Erythroblast (primary cell): ENCODE measurements around the gene LRRC4B.

Source experiments
- DNase-seq, 2 experiments: peaks; one replicate each; lab custom pipeline; 2025; lab: John Stamatoyannopoulos, UW
- GATA1 ChIP-seq: IDR thresholded peaks from 2 replicates; pipeline ENCODE4 v1.6.1; 2011; ENCODE audit warnings: low read depth, mild to moderate bottlenecking, control low read depth, low read length, moderate library complexity
- POLR2A ChIP-seq: IDR thresholded peaks from 2 replicates; pipeline ENCODE4 v1.6.1; 2011; ENCODE audit warnings: mild to moderate bottlenecking, low read length

Gene LRRC4B

DNA sequence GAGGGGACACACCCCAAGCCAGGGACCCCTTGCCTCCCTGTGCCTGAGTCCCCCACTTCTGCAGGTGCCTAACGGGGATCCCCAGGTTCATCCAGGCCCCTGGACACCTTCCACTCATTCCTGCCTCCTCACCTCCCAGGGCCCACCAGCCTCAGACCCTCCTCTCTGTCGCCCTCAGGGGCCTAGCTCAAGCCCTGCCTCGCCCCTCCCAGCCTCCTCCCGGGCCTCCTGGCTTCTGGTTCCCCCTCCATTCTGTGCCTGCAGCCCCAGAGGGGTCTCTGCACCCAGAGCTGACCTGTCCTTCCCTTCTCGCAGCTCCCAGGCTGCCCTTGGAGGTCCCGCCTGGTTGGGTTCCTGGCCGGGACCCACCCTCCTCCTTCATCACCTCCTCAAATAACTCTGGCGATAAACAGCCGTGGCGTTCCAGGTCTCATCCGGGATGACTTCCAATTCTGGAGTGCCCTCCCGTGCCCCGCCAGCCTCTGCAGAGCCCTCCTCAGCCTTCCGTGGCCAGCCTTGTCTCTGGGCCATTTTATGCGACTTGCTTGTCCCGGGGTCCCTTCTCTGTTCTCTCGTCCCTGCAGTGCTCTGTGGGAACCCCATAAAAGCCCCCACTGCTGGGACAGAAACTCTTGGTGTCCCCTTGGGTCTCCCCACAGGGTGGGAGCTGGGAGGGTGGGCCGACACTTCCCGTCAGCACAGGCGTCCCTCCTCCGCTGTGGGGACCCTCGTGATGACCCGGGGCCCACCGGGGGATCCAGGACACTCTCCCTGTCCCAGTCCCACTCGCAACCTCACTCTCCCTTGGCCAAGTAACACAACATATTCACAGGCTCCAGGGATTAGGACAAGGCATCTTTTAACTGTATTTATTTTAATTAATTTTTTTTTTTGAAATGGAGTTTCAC, 66.4 kb downstream of the LRRC4B start:
- no peak for DNase-seq
- TF ChIP-seq GATA1 = no peak

DNA sequence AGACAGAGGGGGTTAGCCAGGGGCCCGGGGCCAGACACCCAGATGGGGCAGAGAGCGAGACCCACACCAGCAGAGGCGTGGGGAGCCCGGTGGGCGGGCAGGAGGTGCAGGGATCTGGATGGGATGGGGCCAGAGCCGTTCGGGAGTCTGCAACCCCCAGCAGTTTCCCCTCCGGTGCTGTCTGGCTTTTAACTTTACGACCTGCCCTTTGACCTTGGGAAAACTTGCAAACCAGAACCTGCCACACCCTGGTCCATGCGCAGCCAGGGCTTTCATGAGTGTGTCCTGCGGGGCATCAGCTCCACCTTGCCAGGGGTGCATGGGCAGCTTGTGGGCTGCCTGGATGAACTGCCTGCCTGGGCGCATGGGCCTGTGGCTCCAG, 67.1 kb downstream of the LRRC4B start:
- TF ChIP-seq POLR2A = no peak
- no peak for DNase-seq

- DNase-seq = no peak
- TF ChIP-seq POLR2A = no peak
- TF ChIP-seq GATA1 = no peak
Observed at GRCh38 chr19:50500753-50501151, 67.5 kb downstream of the LRRC4B start.

GRCh38 chr19:50500060-50500752, 68.0 kb downstream of the LRRC4B start:
- TF ChIP-seq POLR2A (no peak), GATA1 (no peak)
- peak; percentile 38 to 63 for DNase-seq

GRCh38 chr19:50498219-50499056, 69.8 kb downstream of the LRRC4B start:
- DNase-seq = no peak
- TF ChIP-seq GATA1 (no peak), POLR2A (no peak)

GRCh38 chr19:50497022-50497405, 71.2 kb downstream of the LRRC4B start:
- DNase-seq = no peak
- no peak for TF ChIP-seq POLR2A
- no peak for TF ChIP-seq GATA1

- no peak for DNase-seq
- no peak for TF ChIP-seq POLR2A
- TF ChIP-seq GATA1 = no peak
Observed at GRCh38 chr19:50496189-50497021, 71.8 kb downstream of the LRRC4B start.

DNA sequence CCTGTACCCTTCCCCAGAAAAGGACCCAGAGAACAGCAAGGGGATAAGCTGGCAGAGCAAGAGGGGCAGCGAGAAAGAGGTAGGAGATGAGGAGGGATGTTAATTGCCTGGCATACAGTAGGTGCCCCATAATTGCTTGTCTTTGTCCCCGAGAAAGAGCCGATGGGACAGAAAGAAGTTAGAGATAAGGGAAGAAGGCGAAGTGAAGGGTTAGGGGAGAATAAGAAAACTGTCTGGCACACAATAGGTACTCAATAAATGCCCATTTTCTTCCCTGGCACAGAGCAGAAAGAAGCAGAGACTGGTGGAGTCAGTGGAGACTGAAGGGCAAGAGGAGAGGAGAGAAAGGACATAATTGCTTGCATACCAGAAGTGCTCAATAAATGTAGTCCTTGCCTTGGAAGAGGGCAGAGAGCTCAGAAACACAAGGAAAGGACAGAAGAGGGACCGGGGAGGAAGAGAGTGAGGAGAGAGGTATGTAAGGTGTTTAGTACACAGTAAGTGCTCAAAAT, 73.2 kb downstream of the LRRC4B start:
- DNase-seq = no peak

GRCh38 chr19:50494186-50495019, 73.8 kb downstream of the LRRC4B start:
- DNase-seq = no peak
- TF ChIP-seq POLR2A (no peak), GATA1 (no peak)

More for the DNA sequence above, 73.2 kb downstream of the LRRC4B start:
- TF ChIP-seq GATA1 (no peak), POLR2A (no peak)

- TF ChIP-seq POLR2A = no peak
- TF ChIP-seq GATA1 = no peak
- DNase-seq = no peak
Observed at GRCh38 chr19:50493171-50493570, 75.1 kb downstream of the LRRC4B start.

DNA sequence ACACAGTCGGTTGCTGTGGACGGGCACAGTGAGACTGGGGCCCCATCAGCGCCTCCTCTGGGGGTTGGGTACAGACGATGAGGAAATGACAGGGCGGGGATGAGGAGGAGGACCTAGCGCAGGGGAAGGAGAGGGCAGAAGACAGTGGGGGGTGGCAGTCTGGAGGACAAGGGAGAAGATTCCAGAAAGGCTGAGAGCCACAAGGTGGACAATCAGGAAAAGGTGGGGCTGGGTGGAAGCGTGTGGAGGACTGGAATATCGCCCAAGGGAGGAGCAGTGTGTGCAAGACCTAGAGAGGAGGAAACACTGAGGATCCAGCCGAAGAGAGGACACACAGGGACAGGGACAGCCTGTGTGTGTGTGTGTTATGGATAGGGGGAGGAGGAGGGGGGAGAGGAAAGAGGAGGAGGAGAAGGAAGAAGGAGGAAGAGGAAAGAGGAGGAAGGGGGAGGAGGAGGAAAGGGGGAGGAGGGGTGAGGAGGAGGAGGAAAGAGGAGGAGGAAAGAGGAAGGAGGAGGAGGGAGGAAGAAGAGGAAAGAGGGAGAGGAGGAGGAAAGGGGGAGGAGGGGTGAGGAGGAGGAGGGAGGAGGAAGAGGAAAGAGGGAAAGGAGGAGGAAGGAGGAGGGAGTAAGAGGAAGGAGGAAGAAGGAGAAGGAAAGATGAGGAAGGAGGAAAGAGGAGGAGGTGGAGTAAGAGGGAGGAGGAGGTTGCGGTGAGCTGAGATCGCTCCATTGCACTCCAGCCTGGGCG, 75.8 kb downstream of the LRRC4B start:
- TF ChIP-seq POLR2A = no peak
- DNase-seq = no peak

- DNase-seq = no peak
- no peak for TF ChIP-seq GATA1
- no peak for TF ChIP-seq POLR2A
Observed at GRCh38 chr19:50490991-50491472, 77.2 kb downstream of the LRRC4B start.
